ENCODE data around the gene CCSER1.
"Not testable (repeated sequence)": the region's sequence is repeated elsewhere in the genome, so short reads cannot be mapped to it uniquely, and the experiment has no call there.

The CCSER1 gene

DNA sequence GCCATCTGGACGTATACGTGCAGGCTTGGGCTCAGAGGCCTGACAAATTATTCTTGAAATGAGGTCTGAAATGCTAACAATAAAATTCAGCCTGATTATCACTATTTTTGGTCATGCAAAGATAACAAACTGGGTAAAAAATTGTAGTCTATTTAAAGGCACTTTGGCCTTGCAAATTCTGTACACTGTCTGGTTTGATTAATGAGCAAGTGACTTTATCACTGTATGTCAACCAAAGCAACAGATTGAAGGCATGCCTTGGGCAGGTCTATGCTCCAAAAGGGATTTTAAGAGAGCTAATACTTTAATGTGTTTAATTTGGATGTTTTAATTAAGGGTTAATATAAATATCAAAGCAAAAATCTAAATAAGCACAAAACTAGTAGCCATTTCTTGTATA, 1141.7 kb downstream of the CCSER1 start:
- no peak for DNase-seq (ENCODE audit: low read depth, low spot score)

DNA sequence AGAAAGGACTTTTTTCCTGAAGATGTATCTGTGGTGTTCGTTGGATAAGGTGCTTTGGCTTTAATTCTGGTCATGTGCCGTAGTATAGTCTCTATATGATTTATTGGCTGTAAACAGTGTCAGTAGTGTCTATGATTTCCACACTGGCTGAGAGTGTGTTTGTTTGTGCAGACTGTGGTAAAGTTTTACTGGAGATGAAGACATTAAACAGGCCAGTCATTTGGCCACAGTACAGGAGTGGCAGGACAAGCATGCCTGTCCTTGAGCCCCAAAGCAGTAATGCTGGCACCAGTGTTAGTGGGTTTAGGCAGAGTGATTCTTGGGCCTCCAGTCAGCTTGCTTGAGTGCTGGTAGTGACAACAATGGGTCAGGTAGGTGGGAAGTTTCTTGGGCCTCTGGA, 1152.7 kb downstream of the CCSER1 start:
- no peak for DNase-seq (ENCODE audit: low read depth, low spot score)

- no peak for DNase-seq (ENCODE audit: low read depth, low spot score)
Measured at GRCh38 chr4:91280551-91281290, 1153.5 kb downstream of the CCSER1 start.

GRCh38 chr4:91282217-91282616, 1155.0 kb downstream of the CCSER1 start:
- no peak for DNase-seq (ENCODE audit: low read depth, low spot score)

DNA sequence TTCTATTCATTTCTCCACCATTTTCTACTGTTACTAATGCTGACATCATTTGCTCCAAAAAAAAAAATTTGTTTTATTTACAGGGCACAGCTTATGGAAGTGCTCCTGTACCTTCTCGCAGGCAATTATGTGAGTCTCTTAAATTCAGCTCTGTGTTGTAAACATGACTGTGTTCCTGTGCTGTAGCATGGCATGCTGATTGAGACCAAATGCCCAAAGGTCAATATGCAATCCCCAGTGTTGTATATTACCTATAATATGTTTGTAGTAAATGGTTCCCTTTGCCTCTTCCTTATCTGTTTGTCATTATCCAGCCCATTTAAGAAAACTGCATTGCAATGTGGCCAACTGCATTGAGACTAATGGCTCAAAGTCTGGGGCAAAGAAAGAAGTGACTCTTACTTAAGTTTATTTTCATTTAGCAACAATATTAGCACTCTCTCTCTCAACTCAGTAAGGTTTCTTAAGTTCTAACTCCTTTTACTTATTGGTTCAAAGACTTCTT, 1156.6 kb downstream of the CCSER1 start:
- DNase-seq (ENCODE audit: low read depth, low spot score): no peak

- DNase-seq (ENCODE audit: low read depth, low spot score): no peak
Measured at GRCh38 chr4:91284480-91284879, 1157.3 kb downstream of the CCSER1 start.

GRCh38 chr4:91285487-91285886, 1158.3 kb downstream of the CCSER1 start:
- no peak for DNase-seq (ENCODE audit: low read depth, low spot score)

GRCh38 chr4:91288702-91289311, 1161.6 kb downstream of the CCSER1 start:
- no peak for DNase-seq (ENCODE audit: low read depth, low spot score)

- DNase-seq (ENCODE audit: low read depth, low spot score): no peak
Measured at GRCh38 chr4:91298156-91298700, 1171.0 kb downstream of the CCSER1 start.

DNA sequence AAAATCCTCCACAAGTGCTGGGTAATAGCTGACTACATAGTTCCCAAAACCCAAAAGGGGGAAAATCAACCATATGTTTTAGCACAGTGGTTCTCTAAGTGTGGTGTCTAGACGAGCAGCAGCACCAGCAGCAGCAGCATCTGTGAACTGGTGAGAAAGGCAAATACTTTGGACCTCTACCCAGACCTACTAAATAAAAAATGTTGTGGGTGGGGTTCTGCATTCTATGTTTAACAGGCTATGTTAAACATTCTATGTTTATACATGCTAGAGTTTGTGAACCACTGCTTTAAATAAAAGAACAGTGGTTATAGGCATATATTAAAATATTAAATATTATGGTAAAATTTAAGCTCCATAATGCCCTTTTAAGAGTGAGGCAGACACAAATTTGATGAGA, 1171.6 kb downstream of the CCSER1 start:
- DNase-seq (ENCODE audit: low read depth, low spot score): no peak

GRCh38 chr4:91302120-91302519, 1174.9 kb downstream of the CCSER1 start:
- DNase-seq (ENCODE audit: low read depth, low spot score): no peak

- no peak for DNase-seq (ENCODE audit: low read depth, low spot score)
Measured at GRCh38 chr4:91304292-91304691, 1177.1 kb downstream of the CCSER1 start.

DNA sequence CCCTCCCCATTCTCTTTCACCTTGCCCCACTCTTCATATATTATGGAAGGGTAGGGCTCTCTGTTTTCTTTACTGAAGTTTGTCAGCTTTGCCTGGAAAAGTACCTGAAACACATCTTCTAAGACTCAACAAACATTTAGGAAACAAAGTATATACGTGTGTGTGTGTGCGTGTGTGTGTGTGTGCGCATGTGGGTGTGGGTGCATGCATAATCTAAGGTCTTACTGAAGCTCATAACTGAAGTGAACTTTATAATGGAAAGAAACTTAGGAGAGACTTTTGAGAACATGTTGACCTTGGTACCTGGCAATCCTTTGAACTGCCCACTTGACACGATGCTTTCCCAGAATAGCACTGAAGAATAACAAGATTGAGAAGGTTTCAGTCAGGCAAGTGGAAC, 1190.2 kb downstream of the CCSER1 start:
- DNase-seq (ENCODE audit: low read depth, low spot score): no peak

DNA sequence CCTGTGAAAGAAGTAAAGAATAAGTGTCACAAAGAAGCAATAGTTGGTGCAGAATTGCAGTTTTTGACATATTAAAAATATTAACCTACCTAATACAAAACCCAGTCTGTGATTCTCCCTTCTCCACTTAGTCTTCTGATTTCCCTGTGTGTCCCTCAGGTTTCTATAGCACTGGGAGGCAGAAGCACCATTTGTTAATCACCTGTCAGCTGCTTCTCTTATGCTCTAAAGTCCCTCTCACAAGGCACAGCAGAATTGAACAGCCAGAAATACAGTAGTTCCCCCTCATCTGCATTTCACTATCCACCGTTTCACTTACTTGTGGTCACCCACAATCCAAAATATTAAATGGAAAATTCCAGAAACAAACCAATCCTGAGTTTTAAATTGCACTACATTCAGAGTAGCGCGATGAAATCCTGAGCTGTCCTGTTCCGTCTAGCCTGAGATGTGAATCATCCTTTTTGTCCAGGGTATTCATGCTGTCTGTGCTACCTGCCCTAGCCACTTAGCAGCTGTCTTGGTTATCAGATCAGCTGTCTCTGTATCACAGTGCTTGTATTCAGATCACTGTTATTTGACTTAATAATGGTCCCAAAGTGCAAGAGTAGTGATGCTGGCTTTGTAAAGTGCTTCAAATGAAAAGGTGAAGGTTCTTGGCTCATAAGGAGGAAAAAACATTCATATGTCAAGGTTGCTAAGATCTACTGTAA, 1192.5 kb downstream of the CCSER1 start:
- no peak for DNase-seq (ENCODE audit: low read depth, low spot score)

- DNase-seq (ENCODE audit: low read depth, low spot score): no peak
Measured at GRCh38 chr4:91322961-91323360, 1195.8 kb downstream of the CCSER1 start.

- no peak for DNase-seq (ENCODE audit: low read depth, low spot score)
Measured at GRCh38 chr4:91325495-91325894, 1198.3 kb downstream of the CCSER1 start.

DNA sequence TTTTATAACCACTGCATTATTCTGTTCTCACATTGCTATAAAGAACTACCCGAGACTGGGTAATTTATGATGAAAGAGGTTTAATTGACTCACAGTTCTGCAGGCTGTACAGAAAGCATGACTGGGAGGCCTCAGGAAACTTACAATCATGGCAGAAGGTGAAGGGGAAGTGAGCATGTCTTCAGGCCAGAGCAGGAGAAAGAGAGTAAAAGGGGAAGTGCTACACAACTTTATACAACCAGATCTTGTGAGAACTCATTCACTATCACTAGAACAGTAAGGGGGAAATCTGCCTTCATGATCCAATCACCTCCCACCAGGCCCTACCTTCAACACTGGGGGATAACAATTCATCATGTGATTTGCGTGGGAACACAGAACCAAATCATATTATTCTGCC, 1199.0 kb downstream of the CCSER1 start:
- DNase-seq (ENCODE audit: low read depth, low spot score): not testable (repeated sequence)

GRCh38 chr4:91330555-91331137, 1203.5 kb downstream of the CCSER1 start:
- DNase-seq (ENCODE audit: low read depth, low spot score): no peak

DNA sequence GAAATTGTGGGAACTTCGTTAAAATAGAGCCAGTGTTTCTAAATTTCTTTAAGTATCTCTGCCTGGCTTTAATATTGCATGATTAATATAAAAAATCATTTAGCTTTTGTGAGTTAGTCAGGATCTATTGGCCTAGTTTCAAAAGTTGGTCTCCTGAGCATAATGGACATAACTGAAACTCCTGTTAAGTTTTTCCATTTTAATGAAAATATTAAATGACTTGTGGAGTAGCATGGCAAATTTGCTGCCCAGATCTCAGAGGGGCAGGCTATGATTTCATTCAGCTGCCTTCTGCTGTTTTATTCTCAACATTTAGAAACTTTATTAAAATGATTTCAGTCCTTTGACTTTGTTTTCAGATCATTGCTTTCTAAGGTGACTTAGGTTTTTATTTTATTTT, 1213.6 kb downstream of the CCSER1 start:
- DNase-seq (ENCODE audit: low read depth, low spot score): no peak

DNA sequence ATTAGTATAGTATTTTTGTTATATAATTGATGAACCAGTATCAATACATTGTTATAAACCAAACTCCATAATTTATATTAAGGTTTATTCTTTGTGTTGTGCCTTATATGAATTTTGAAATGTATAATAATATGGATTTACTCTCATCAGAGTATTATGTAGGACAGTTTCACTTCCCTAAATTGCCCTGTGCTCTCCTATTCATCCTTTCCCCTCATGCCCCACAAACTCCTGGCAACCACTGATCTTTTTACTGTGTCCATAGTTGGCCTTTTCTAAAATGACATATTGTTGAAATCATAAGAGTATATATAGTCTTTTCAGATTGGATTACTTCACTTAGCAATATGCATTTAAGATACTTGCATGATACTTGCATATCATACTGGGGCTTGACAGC, 1218.4 kb downstream of the CCSER1 start:
- DNase-seq (ENCODE audit: low read depth, low spot score): no peak

- not testable (repeated sequence) for DNase-seq (ENCODE audit: low read depth, low spot score)
Measured at GRCh38 chr4:91356496-91356895, 1229.3 kb downstream of the CCSER1 start.

DNA sequence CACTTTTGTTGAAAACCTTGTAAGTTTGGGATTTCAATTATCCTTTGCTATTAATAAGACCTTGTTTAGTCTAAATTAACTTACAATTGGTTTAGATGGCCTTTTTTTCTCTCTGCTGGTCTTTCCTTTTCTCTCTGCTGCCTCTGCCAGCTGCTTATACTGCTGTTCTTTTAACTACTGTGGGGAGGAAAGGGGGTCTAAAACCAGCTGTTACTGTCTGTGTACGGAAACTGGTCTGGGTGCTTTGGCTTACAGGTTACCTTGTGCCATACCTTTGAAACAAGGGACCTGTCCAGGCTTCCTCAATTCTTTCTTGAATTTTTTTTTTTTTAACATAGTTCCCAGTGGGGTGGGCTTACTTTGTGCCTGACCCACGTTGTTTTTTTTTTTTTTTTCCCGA, 1230.8 kb downstream of the CCSER1 start:
- not testable (repeated sequence) for DNase-seq (ENCODE audit: low read depth, low spot score)
